Measurements from ENCODE around the gene IL4I1. TPM values are rescaled to one million over a fixed set of nuclear protein-coding genes. Genes with fewer than 3 reads are reported as not detected.

IL4I1 gene
- total RNA-seq, 1 experiment from 2014 or later = 1.5 TPM

DNA sequence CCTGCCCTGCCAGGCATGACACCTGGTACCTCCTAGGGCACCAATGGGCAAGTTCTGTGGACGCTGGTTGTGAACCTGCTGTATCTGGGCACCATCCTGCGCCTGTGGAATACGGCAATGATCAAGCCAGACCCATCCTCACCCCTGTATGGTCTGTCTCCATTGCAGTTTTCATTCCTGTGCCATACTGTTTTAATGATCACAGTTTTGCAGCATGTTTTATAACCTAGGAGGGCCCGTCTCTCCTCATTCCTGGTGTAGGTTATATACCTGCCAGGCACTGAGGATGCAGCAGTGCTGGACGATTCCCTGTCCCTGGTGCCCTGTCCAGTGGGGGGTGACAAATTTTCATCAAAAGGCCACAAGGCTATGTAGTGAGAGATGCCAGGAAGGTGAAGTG is 13.6 kb downstream of the IL4I1 start:
- Histone ChIP-seq H3K27ac (ENCODE audit: low read length) (no peak overlapping the region), H3K36me3 (ENCODE audit: control insufficient read depth, insufficient read depth, low read length) (no peaks in the 10 kb centered on the region), H3K4me1 (ENCODE audit: control insufficient read depth, insufficient read depth, low read length) (peaks cover 4% of the 10 kb centered on the region), H3K4me3 (ENCODE audit: low read depth in 2 of 2, low read length in 2 of 2) (no peak overlapping the region), H3K27me3 (ENCODE audit: control insufficient read depth, insufficient read depth, low read length) (no peaks in the 10 kb centered on the region), H3K9me3 (ENCODE audit: control insufficient read depth, insufficient read depth, low read depth, low read length) (no peaks in the 10 kb centered on the region)
- intact Hi-C loops (cut with micrococcal nuclease; ENCODE audit: unreplicated experiment) = no loop called here
- ChIA-PET POLR2A (no interaction called here), CTCF (no interaction called here)
- TF ChIP-seq, protein P1, sequence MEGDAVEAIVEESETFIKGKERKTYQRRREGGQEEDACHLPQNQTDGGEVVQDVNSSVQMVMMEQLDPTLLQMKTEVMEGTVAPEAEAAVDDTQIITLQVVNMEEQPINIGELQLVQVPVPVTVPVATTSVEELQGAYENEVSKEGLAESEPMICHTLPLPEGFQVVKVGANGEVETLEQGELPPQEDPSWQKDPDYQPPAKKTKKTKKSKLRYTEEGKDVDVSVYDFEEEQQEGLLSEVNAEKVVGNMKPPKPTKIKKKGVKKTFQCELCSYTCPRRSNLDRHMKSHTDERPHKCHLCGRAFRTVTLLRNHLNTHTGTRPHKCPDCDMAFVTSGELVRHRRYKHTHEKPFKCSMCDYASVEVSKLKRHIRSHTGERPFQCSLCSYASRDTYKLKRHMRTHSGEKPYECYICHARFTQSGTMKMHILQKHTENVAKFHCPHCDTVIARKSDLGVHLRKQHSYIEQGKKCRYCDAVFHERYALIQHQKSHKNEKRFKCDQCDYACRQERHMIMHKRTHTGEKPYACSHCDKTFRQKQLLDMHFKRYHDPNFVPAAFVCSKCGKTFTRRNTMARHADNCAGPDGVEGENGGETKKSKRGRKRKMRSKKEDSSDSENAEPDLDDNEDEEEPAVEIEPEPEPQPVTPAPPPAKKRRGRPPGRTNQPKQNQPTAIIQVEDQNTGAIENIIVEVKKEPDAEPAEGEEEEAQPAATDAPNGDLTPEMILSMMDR (IDR thresholded peaks at IDR 0.05) = no peak
- TF ChIP-seq SIN3A (IDR thresholded peaks at IDR 0.05; ENCODE audit: borderline replicate concordance, insufficient read depth, low read depth, low read length) = no peak
- no peak for DNase-seq (ENCODE audit: low read depth, low spot score)
- no TSS peak for BruUV-seq (replicated peaks)
- no peak for ATAC-seq
- in situ Hi-C loops (cut with HindIII; ENCODE audit: low pct_unique_long_range_greater_than_20kb, low sequenced_read_pairs) = no loop called here

DNA sequence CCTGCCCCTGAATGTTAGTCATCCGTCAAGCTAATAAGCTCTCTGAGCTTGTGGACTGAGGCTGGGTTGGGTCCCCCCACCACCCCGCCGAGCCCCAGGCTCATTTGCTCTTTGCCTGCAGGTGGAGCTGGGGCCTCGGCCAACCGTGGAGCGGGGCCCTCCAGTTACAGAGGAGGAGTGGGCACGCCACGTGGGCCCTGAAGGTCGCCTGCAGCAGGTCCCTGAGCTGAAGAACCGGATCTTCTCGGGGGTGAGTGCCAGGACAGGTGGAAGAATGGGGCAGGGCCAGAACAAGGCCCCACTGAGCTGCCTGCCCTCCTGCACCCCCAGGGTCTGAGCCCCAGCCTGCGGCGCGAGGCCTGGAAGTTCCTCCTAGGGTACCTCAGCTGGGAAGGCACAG is 14.0 kb downstream of the IL4I1 start:
- ATAC-seq = no peak
- Histone ChIP-seq H3K4me1 (ENCODE audit: control insufficient read depth, insufficient read depth, low read length) (peaks cover 4% of the 10 kb centered on the region), H3K9me3 (ENCODE audit: control insufficient read depth, insufficient read depth, low read depth, low read length) (no peaks in the 10 kb centered on the region), H3K4me3 (ENCODE audit: low read depth in 2 of 2, low read length in 2 of 2) (no peak overlapping the region), H3K27me3 (ENCODE audit: control insufficient read depth, insufficient read depth, low read length) (no peaks in the 10 kb centered on the region), H3K36me3 (ENCODE audit: control insufficient read depth, insufficient read depth, low read length) (no peaks in the 10 kb centered on the region), H3K27ac (ENCODE audit: low read length) (no peak overlapping the region)
- DNase-seq (ENCODE audit: low read depth, low spot score) = no peak
- POLR2A ChIA-PET = interaction anchor here (0.5 kb wide), 1 partner anchor 47 kb away, joined by 3 read pairs; no protein-coding TSS in a partner anchor
- intact Hi-C loops (cut with micrococcal nuclease; ENCODE audit: unreplicated experiment) (no loop called here), in situ Hi-C loops (cut with HindIII; ENCODE audit: low pct_unique_long_range_greater_than_20kb, low sequenced_read_pairs) (no loop called here)
- TF ChIP-seq POLR2AphosphoS5 (IDR thresholded peaks at IDR 0.05; ENCODE audit: low read depth, low read length) = no peak
- TF ChIP-seq, protein P2, sequence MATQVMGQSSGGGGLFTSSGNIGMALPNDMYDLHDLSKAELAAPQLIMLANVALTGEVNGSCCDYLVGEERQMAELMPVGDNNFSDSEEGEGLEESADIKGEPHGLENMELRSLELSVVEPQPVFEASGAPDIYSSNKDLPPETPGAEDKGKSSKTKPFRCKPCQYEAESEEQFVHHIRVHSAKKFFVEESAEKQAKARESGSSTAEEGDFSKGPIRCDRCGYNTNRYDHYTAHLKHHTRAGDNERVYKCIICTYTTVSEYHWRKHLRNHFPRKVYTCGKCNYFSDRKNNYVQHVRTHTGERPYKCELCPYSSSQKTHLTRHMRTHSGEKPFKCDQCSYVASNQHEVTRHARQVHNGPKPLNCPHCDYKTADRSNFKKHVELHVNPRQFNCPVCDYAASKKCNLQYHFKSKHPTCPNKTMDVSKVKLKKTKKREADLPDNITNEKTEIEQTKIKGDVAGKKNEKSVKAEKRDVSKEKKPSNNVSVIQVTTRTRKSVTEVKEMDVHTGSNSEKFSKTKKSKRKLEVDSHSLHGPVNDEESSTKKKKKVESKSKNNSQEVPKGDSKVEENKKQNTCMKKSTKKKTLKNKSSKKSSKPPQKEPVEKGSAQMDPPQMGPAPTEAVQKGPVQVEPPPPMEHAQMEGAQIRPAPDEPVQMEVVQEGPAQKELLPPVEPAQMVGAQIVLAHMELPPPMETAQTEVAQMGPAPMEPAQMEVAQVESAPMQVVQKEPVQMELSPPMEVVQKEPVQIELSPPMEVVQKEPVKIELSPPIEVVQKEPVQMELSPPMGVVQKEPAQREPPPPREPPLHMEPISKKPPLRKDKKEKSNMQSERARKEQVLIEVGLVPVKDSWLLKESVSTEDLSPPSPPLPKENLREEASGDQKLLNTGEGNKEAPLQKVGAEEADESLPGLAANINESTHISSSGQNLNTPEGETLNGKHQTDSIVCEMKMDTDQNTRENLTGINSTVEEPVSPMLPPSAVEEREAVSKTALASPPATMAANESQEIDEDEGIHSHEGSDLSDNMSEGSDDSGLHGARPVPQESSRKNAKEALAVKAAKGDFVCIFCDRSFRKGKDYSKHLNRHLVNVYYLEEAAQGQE (IDR thresholded peaks at IDR 0.05; ENCODE audit: insufficient read depth in 1 of 2, low read depth in 2 of 2, low read length in 1 of 2) = no peak
- no TSS peak for BruUV-seq (replicated peaks)
- CTCF ChIA-PET = no interaction called here

DNA sequence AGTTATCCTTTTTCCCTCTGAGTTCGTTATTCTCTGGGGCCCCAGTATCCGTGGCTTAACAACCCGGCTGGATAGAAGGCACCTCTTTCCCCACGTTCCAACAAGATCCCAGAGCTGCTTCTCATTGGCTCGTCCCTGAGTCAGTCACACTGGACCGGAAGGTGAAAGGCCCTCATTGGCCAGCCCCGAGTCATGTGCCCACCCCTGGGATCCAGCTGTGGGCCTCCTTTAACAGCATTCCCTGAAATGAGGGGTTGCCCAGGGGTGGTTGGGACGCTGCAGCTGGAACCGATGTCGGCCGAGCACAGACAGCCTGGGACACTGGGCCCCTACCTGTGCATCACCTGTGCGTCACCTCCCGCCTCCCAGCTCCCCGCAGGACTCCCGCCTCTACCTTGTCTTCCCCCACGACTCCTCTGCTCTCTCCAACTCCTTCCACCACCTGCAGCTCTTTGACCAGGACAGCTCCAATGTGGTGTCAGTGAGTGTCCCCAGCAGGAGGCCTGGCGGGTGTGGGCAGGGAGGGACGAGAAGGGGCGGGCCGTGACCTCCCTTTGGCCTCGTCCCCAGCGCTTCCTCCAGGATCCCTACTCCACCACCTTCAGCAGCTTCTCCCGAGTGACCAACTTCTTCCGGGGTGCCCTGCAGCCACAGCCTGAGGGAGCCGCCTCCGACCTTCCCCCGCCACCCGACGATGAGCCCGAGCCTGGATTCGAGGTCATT is 14.9 kb downstream of the IL4I1 start:
- POLR2A ChIA-PET = interaction anchor here (0.5 kb wide), 1 partner anchor 48 kb away, joined by 3 read pairs; no protein-coding TSS in a partner anchor
- intact Hi-C loops (cut with micrococcal nuclease; ENCODE audit: unreplicated experiment) (no loop called here), in situ Hi-C loops (cut with HindIII; ENCODE audit: low pct_unique_long_range_greater_than_20kb, low sequenced_read_pairs) (no loop called here)
- Histone ChIP-seq H3K27ac (ENCODE audit: low read length) (no peak overlapping the region), H3K9me3 (ENCODE audit: control insufficient read depth, insufficient read depth, low read depth, low read length) (no peaks in the 10 kb centered on the region), H3K4me1 (ENCODE audit: control insufficient read depth, insufficient read depth, low read length) (peaks cover 4% of the 10 kb centered on the region), H3K36me3 (ENCODE audit: control insufficient read depth, insufficient read depth, low read length) (no peaks in the 10 kb centered on the region), H3K27me3 (ENCODE audit: control insufficient read depth, insufficient read depth, low read length) (no peaks in the 10 kb centered on the region), H3K4me3 (ENCODE audit: low read depth in 2 of 2, low read length in 2 of 2) (no peak overlapping the region)
- CTCF ChIA-PET = no interaction called here
- TF ChIP-seq, protein P2 (IDR thresholded peaks at IDR 0.05; ENCODE audit: insufficient read depth in 1 of 2, low read depth in 2 of 2, low read length in 1 of 2) = no peak
- BruUV-seq (replicated peaks) = no TSS peak
- DNase-seq (ENCODE audit: low read depth, low spot score) (no peak), ATAC-seq (no peak)

Data from Panc1 (cell line).